GM21723 (cell line): ENCODE measurements around the gene ITGB5.

ENCODE experiments used
- ATAC-seq: cut with Tn5 transposase; IDR thresholded peaks from one replicate; pipeline ENCODE4 v1.9.1; 2021; ENCODE audit warnings: mild to moderate bottlenecking, moderate library complexity; ENCODE audit not compliant: unreplicated experiment

The ITGB5 gene

GRCh38 chr3:124896824-124897526 lies 9.8 kb upstream of the ITGB5 start:
- no peak for ATAC-seq

GRCh38 chr3:124895756-124896155 lies 8.6 kb upstream of the ITGB5 start:
- ATAC-seq: no peak

GRCh38 chr3:124893526-124893925 lies 6.4 kb upstream of the ITGB5 start:
- no peak for ATAC-seq

GRCh38 chr3:124890573-124891190 lies 3.5 kb upstream of the ITGB5 start:
- ATAC-seq: no peak

- ATAC-seq: no peak
These were observed 1.6 kb upstream of the ITGB5 start for GRCh38 chr3:124888482-124889441.

GRCh38 chr3:124887932-124888298 lies 750 bp upstream of the ITGB5 start:
- ATAC-seq: no peak

- peak; percentile 58 for ATAC-seq
These were observed 753 bp downstream of the ITGB5 start for GRCh38 chr3:124886168-124887056.

- ATAC-seq: no peak
These were observed 1.5 kb downstream of the ITGB5 start for GRCh38 chr3:124885466-124886167.

GRCh38 chr3:124884474-124885101 lies 2.6 kb downstream of the ITGB5 start:
- no peak for ATAC-seq

- ATAC-seq: no peak
These were observed 3.2 kb downstream of the ITGB5 start for GRCh38 chr3:124883766-124884473.

- no peak for ATAC-seq
These were observed 4.1 kb downstream of the ITGB5 start for GRCh38 chr3:124882816-124883747.

GRCh38 chr3:124881976-124882697 lies 5.0 kb downstream of the ITGB5 start:
- no peak for ATAC-seq

- ATAC-seq: no peak
These were observed 7.9 kb downstream of the ITGB5 start for GRCh38 chr3:124879337-124879680.

GRCh38 chr3:124878561-124879336 lies 8.4 kb downstream of the ITGB5 start:
- ATAC-seq: no peak

- no peak for ATAC-seq
These were observed 9.5 kb downstream of the ITGB5 start for GRCh38 chr3:124877674-124878073.

GRCh38 chr3:124876401-124876878 lies 10.7 kb downstream of the ITGB5 start:
- ATAC-seq: no peak
